ENCODE data around the gene GBF1. TPM values are rescaled to one million over a fixed set of nuclear protein-coding genes. Genes with fewer than 3 reads are reported as not detected.

GBF1 gene
- total RNA-seq, 6 experiments from 2014 or later, result 22.6 to 27.2 (median 23.7) TPM

DNA sequence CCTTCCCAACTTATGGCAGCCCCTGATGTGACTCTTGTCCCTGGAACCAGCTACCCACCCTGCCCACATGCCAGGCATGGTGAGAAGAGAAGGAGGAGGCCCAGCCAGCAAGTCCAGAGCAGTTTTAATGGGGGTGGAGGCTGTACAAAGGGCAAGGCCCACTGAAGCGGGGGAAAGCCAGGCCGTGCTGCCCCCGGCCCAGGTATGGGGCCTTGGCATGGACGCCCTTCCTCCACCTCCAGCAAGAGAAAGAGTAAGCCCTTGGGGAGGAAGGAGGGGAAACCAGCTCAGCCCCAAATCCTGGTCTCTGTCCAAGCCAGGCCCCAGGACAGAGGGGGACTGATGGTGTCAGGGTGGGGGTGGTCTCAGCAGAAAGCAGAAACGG, 157.2 kb downstream of the GBF1 start:
- ATAC-seq (no peak), DNase-seq (no peak)
- intact Hi-C loops (cut with DNase I), result loop anchor here in 1 of 2 donors (5.0 kb wide), 1 partner anchor 175 kb away; the partner anchor contains the start of gene ELOVL3
- H3K27me3 ChIP-seq, result no peaks in the 10 kb centered on the region
- peaks cover 0 to 4% (median 0%) of the 10 kb centered on the region in 4 donors for H3K4me1 ChIP-seq
- peaks cover 0 to 31% (median under 1%) of the 10 kb centered on the region in 4 donors for H3K36me3 ChIP-seq
- H3K4me3 ChIP-seq, result no peak overlapping the region
- no peaks in the 10 kb centered on the region for H3K9me3 ChIP-seq
- no peak overlapping the region for H3K27ac ChIP-seq
- 92% methylated on average over 2 of the region's 5 CpGs for WGBS (ENCODE audit: insufficient coverage, low coverage, low lambda C conversion rate, missing lambda C conversion rate)
- TF ChIP-seq, protein P1, sequence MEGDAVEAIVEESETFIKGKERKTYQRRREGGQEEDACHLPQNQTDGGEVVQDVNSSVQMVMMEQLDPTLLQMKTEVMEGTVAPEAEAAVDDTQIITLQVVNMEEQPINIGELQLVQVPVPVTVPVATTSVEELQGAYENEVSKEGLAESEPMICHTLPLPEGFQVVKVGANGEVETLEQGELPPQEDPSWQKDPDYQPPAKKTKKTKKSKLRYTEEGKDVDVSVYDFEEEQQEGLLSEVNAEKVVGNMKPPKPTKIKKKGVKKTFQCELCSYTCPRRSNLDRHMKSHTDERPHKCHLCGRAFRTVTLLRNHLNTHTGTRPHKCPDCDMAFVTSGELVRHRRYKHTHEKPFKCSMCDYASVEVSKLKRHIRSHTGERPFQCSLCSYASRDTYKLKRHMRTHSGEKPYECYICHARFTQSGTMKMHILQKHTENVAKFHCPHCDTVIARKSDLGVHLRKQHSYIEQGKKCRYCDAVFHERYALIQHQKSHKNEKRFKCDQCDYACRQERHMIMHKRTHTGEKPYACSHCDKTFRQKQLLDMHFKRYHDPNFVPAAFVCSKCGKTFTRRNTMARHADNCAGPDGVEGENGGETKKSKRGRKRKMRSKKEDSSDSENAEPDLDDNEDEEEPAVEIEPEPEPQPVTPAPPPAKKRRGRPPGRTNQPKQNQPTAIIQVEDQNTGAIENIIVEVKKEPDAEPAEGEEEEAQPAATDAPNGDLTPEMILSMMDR (IDR thresholded peaks at IDR 0.05), result no peak
- TF ChIP-seq POLR2A (IDR thresholded peaks at IDR 0.05), result no peak

DNA sequence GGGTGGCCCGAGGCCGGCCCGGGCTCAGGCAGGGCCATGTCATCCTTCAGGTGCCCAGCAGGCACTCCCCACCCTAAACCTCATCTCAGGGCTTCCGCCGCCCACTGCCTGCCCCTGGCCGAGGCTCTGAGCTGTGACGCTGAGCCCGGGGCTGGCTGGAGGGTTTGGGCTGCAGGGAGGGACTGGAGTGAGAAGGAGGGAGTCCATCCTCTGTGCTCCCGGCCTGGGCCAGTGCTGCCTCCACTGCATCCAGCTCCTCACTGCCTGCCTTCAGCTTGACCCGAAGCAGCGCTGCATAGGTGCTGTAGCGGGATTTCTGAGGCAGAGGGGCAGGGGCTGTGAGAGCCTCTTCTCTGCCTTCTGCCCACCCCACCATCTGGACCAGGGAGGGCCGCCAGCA, 157.8 kb downstream of the GBF1 start:
- ATAC-seq, result no peak

DNA sequence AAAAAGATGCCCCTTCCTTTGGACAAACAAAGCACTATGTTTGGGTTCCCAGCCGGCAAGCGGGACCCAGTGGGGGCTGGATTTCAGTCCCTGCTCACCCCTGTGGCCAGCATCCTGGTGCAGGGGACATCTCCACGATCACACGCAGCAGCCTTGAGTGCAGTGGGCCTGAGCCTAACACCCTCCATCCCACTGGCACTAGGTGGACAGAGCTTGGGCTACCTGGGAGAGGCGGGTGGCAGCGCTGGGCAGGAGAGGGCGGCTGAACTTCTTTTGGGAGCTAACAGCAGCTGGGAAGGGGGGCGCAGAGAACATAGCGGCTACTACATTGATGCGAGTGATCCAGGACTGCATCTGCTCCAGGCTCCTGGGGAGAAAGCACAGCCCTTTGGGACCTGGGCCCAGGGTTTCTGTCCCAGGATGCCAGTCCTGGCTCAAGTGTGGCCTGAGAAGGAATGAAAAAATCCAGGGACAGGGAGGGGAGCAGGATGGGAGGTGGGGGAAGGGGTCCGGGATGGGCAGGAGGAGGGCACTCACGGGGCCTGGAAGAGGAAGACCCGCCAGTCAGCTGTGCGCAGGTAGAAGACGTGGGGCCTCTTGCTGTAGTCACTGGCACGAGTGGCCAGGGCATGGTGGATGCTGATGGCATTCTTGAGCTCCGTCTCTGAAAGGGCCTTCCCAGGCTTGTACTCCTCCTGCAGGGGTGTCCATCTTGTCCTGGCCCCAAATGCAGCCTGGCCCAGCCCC, 159.2 kb downstream of the GBF1 start:
- Histone ChIP-seq H3K9me3 (no peaks in the 10 kb centered on the region), H3K4me1 (peaks cover 0 to 3% (median 0%) of the 10 kb centered on the region in 4 donors), H3K4me3 (no peak overlapping the region), H3K27ac (no peak overlapping the region), H3K36me3 (peaks cover 0 to 23% (median under 1%) of the 10 kb centered on the region in 4 donors), H3K27me3 (peaks cover 1 to 5% of the 10 kb centered on the region in 2 donors)
- WGBS (ENCODE audit: insufficient coverage, low coverage, low lambda C conversion rate, missing lambda C conversion rate), result 91% methylated on average over 7 of the region's 17 CpGs
- TF ChIP-seq, protein P1 (IDR thresholded peaks at IDR 0.05), result no peak
- TF ChIP-seq POLR2A (IDR thresholded peaks at IDR 0.05), result no peak
- DNase-seq, result no peak
- intact Hi-C loops (cut with DNase I), result loop anchor here in 1 of 2 donors (5.0 kb wide), 1 partner anchor 177 kb away; the partner anchor contains the start of gene ELOVL3
- ATAC-seq, result no peak

More for the DNA sequence above, 157.8 kb downstream of the GBF1 start:
- Histone ChIP-seq H3K27me3 (no peaks in the 10 kb centered on the region), H3K4me1 (peaks cover 0 to 4% (median 0%) of the 10 kb centered on the region in 4 donors), H3K36me3 (peaks cover 0 to 25% (median under 1%) of the 10 kb centered on the region in 4 donors), H3K4me3 (no peak overlapping the region), H3K27ac (no peak overlapping the region), H3K9me3 (no peaks in the 10 kb centered on the region)
- no peak for TF ChIP-seq POLR2A (IDR thresholded peaks at IDR 0.05)
- TF ChIP-seq, protein P1 (IDR thresholded peaks at IDR 0.05), result no peak
- intact Hi-C loops (cut with DNase I), result loop anchor here in 1 of 2 donors (5.0 kb wide), 1 partner anchor 176 kb away; the partner anchor contains the start of gene ELOVL3
- DNase-seq, result no peak
- 20% methylated on average over 1 of the region's 13 CpGs for WGBS (ENCODE audit: insufficient coverage, low coverage, low lambda C conversion rate, missing lambda C conversion rate)

DNA sequence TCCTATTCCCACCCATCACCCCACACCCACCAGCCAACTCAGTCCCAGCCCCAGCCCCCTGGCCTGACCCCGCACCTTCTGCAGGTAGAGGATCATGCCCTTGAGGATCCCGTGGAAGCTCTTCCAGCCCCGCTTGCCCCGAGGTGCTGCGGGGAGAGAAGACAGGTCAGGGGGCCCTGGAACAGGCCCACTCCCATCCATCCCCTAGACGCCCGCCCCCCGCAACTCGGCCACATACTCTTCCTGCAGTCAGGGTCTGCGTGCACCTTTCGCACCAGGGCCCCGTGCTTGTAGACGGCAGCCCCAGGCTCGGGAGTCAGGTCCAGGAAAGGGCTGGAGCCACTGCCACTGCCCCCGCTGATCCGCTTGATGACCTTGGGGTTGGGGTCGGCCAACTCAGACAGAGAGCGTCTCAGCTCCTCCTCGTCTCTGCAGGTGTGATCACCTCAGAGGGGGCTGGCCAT, 159.8 kb downstream of the GBF1 start:
- no peaks in the 10 kb centered on the region for H3K9me3 ChIP-seq
- H3K4me3 ChIP-seq, result no peak overlapping the region
- H3K27me3 ChIP-seq, result peaks cover 6 to 8% of the 10 kb centered on the region in 2 donors
- intact Hi-C loops (cut with DNase I), result no loop called here
- no peaks in the 10 kb centered on the region for H3K4me1 ChIP-seq
- WGBS (ENCODE audit: insufficient coverage, low coverage, low lambda C conversion rate, missing lambda C conversion rate), result 48% methylated on average over 9 of the region's 19 CpGs
- ATAC-seq (no peak), DNase-seq (no peak)
- peaks cover 0 to 22% (median under 1%) of the 10 kb centered on the region in 4 donors for H3K36me3 ChIP-seq
- H3K27ac ChIP-seq, result no peak overlapping the region
- TF ChIP-seq, protein P1 (IDR thresholded peaks at IDR 0.05), result no peak
- TF ChIP-seq POLR2A (IDR thresholded peaks at IDR 0.05), result no peak

Measured in right lobe of liver (tissue), 6 donors.